HCT116 (cell line): Measurements from ENCODE around the gene MIA3. TPM values are rescaled to one million over a fixed set of nuclear protein-coding genes. Genes with fewer than 3 reads are reported as not detected.

Experiments used
- ATAC-seq: fragments of 200-7000 bp; cut with Tn5 transposase; 2 replicates; pipeline ENCODE4 v1.9.1; 2020; ENCODE audit warnings: mild to moderate bottlenecking, moderate library complexity
- BruUV-seq: library from RNA; stranded (reverse); fragments of 400-500 nt; replicated peaks from 2 replicates; lab custom pipeline; 2021; lab: Mats Ljungman, UMichigan
- CTCF ChIA-PET: fragments of 300-600 bp; sonication (Branson Sonifier 250); formaldehyde crosslinking; loops from one replicate; lab custom pipeline; 2021; ENCODE audit warnings: antibody characterized with exemption; lab: Charles Lee
- POLR2A ChIA-PET: fragments of 300-600, 350-600 bp; sonication (Branson Sonifier 250); formaldehyde crosslinking; loops from one replicate; lab custom pipeline; 2021; ENCODE audit warnings: antibody characterized with exemption; lab: Charles Lee
- RAD21 ChIA-PET, 2 experiments: fragments of 300-600 bp; sonication (Branson Sonifier 250); formaldehyde crosslinking; loops; one replicate each; lab custom pipeline; 2023; ENCODE audit warnings: low total read pairs in 2 of 2; ENCODE audit not compliant: uncharacterized antibody in 2 of 2, unreplicated experiment in 2 of 2, low non-redundant PET in 1 of 2; lab: Charles Lee
- DNase-seq: peaks from one replicate; pipeline ENCODE4 v3.0.0-alpha.2; 2010; ENCODE audit warnings: low read depth, low spot score
- H2AFZ ChIP-seq: fragments of 200-600 bp; shearing (Covaris generic), sonication (generic); 2 replicates; pipeline ENCODE4 v1.6.1; 2017; ENCODE audit warnings: low read depth, mixed run types, mixed read lengths, antibody characterized with exemption, low read length; ENCODE audit not compliant: poor library complexity, severe bottlenecking
- H3K27ac ChIP-seq: 2 replicates; pipeline ENCODE4 v1.5.1; 2012; ENCODE audit warnings: low read depth, low read length
- H3K27me3 ChIP-seq: fragments of 200-600 bp; sonication (generic); 2 replicates; pipeline ENCODE4 v1.6.1; 2016; ENCODE audit warnings: mixed run types, low read length, mixed read lengths; ENCODE audit not compliant: insufficient read depth
- H3K36me3 ChIP-seq, 2 experiments: fragments of 200-500 bp in 1 of 2; fragments of 200-600 bp in 1 of 2; sonication (Bioruptor generic) in 1 of 2; sonication (generic) in 1 of 2; 2 replicates each; pipeline versions ENCODE4 v1.5.1 to v1.6.1; 2014 to 2016; ENCODE audit warnings: low read length in 2 of 2, inconsistent platforms in 1 of 2, mixed read lengths in 1 of 2, mixed run types in 1 of 2; ENCODE audit not compliant: insufficient read depth in 2 of 2, control insufficient read depth in 1 of 2
- H3K4me1 ChIP-seq, 2 experiments: fragments of 200-600 bp in 1 of 2; sonication (generic) in 1 of 2; 2 replicates each; pipeline versions ENCODE4 v1.5.1 to v1.6.1; 2012 to 2017; ENCODE audit warnings: low read length in 2 of 2, inconsistent platforms in 1 of 2, mild to moderate bottlenecking in 1 of 2, mixed read lengths in 1 of 2, mixed run types in 1 of 2, moderate library complexity in 1 of 2; ENCODE audit not compliant: insufficient read depth in 2 of 2, control insufficient read depth in 1 of 2
- H3K4me2 ChIP-seq: fragments of 200-600 bp; sonication (generic); 2 replicates; pipeline ENCODE4 v1.6.1; 2017; ENCODE audit warnings: mixed run types, low read length, mixed read lengths
- H3K4me3 ChIP-seq, 2 experiments: fragments of 200-600 bp in 1 of 2; sonication (generic) in 1 of 2; replicated peaks in 1 of 2; 2 replicates each; pipeline ENCODE4 v1.5.1; 2011 to 2016; ENCODE audit warnings: low read length in 2 of 2, control low read depth in 1 of 2, low read depth in 1 of 2, mild to moderate bottlenecking in 1 of 2, mixed read lengths in 1 of 2, mixed run types in 1 of 2
- H3K79me2 ChIP-seq: fragments of 200-600 bp; sonication (generic); 2 replicates; pipeline ENCODE4 v1.6.1; 2017; ENCODE audit warnings: mild to moderate bottlenecking, mixed run types, low read length, moderate library complexity, mixed read lengths; ENCODE audit not compliant: insufficient read depth
- H3K9ac ChIP-seq: fragments of 200-600 bp; sonication (generic); 2 replicates; pipeline ENCODE4 v1.6.1; 2016; ENCODE audit warnings: low read length, mixed read lengths
- H3K9me2 ChIP-seq: fragments of 200-600 bp; sonication (generic), shearing (Covaris generic); 2 replicates; pipeline ENCODE4 v1.6.1; 2017; ENCODE audit warnings: mixed run types, mild to moderate bottlenecking, moderate library complexity; ENCODE audit not compliant: insufficient read depth
- H3K9me3 ChIP-seq, 2 experiments: fragments of 200-500 bp in 1 of 2; fragments of 200-600 bp in 1 of 2; sonication (Bioruptor generic) in 1 of 2; sonication (generic) in 1 of 2; 2 replicates each; pipeline ENCODE4 v1.6.1; 2014 to 2017; ENCODE audit warnings: low read length in 2 of 2, mixed read lengths in 2 of 2, inconsistent platforms in 1 of 2, low read depth in 1 of 2, mild to moderate bottlenecking in 1 of 2, mixed run types in 1 of 2, moderate library complexity in 1 of 2; ENCODE audit not compliant: control insufficient read depth in 1 of 2, insufficient read depth in 1 of 2
- H4K20me1 ChIP-seq: fragments of 200-600 bp; sonication (generic), shearing (Covaris generic); 2 replicates; pipeline ENCODE4 v1.6.1; 2017; ENCODE audit warnings: mixed run types, mild to moderate bottlenecking, moderate library complexity; ENCODE audit not compliant: insufficient read depth
- ATF3 ChIP-seq: IDR thresholded peaks from 2 replicates; pipeline ENCODE4 v1.6.1; 2012
- CBX3 ChIP-seq: IDR thresholded peaks from 2 replicates; pipeline ENCODE4 v1.6.1; 2012; ENCODE audit warnings: low read depth
- CTCF ChIP-seq, 3 experiments: fragments of 200-600 bp in 1 of 3; sonication (generic) in 1 of 3; IDR thresholded peaks in 2 of 3; conservative IDR thresholded peaks in 1 of 3; 2 replicates each; pipeline ENCODE4 v1.5.1; 2012 to 2017; ENCODE audit warnings: low read depth in 2 of 3, low read length in 2 of 3, antibody characterized with exemption in 1 of 3, borderline replicate concordance in 1 of 3, control low read depth in 1 of 3, mild to moderate bottlenecking in 1 of 3, mixed read lengths in 1 of 3, mixed run types in 1 of 3, moderate library complexity in 1 of 3; ENCODE audit not compliant: insufficient read depth in 1 of 3
- EGR1 ChIP-seq: IDR thresholded peaks from 2 replicates; pipeline ENCODE4 v1.6.1; 2012; ENCODE audit warnings: low read depth
- ELF1 ChIP-seq: IDR thresholded peaks from 2 replicates; pipeline ENCODE4 v1.6.1; 2012; ENCODE audit warnings: low read depth, borderline replicate concordance
- EZH2 ChIP-seq: fragments of 200-600 bp; sonication (generic); IDR thresholded peaks from 2 replicates; pipeline ENCODE4 v1.6.1; 2017; ENCODE audit warnings: antibody characterized with exemption, mixed run types
- EZH2phosphoT487 ChIP-seq: fragments of 200-600 bp; IDR thresholded peaks from 2 replicates; pipeline ENCODE4 v1.6.1; 2018; ENCODE audit warnings: antibody characterized with exemption, borderline replicate concordance
- FOSL1 ChIP-seq: IDR thresholded peaks from 2 replicates; pipeline ENCODE4 v1.6.1; 2012; ENCODE audit warnings: low read depth
- JUND ChIP-seq: IDR thresholded peaks from 2 replicates; pipeline ENCODE4 v1.6.1; 2012
- POLR2AphosphoS5 ChIP-seq: IDR thresholded peaks from 2 replicates; pipeline ENCODE4 v1.6.1; 2011; ENCODE audit warnings: mild to moderate bottlenecking, low read depth, low read length, moderate library complexity
- SIN3A ChIP-seq: IDR thresholded peaks from 2 replicates; pipeline ENCODE4 v1.6.1; 2012; ENCODE audit warnings: low read depth
- SP1 ChIP-seq: IDR thresholded peaks from 2 replicates; pipeline ENCODE4 v1.6.1; 2012; ENCODE audit warnings: low read depth
- SRF ChIP-seq: IDR thresholded peaks from 2 replicates; pipeline ENCODE4 v1.6.1; 2012; ENCODE audit warnings: low read depth
- YY1 ChIP-seq: IDR thresholded peaks from 2 replicates; pipeline ENCODE4 v1.6.1; 2011; ENCODE audit warnings: low read length, low read depth, moderate library complexity, mild to moderate bottlenecking; ENCODE audit not compliant: insufficient replicate concordance; ENCODE audit errors: extremely low read depth
- ZNF274 ChIP-seq: fragments of 200-500 bp; sonication (Bioruptor generic); IDR thresholded peaks from 2 replicates; pipeline ENCODE4 v1.6.1; 2014; ENCODE audit warnings: mild to moderate bottlenecking, low read depth, low read length, inconsistent platforms
- intact Hi-C: fragments of 100-400 bp; cut with micrococcal nuclease; formaldehyde crosslinking; loops from 2 replicates; pipeline ENCODE4 v1.10.0; 2022
- total RNA-seq: library from RNA; stranded (reverse); gene quantifications from one replicate; pipeline ENCODE4 v1.2.1, GENCODE V29; 2021; ENCODE audit not compliant: unreplicated experiment
- TF ChIP-seq, protein P1 (sequence below): IDR thresholded peaks from 2 replicates; pipeline ENCODE4 v1.6.1; 2012
- TF ChIP-seq, protein P2 (sequence below): IDR thresholded peaks from 2 replicates; pipeline ENCODE4 v1.6.1; 2011; ENCODE audit warnings: mild to moderate bottlenecking, low read length, moderate library complexity; ENCODE audit not compliant: insufficient replicate concordance; ENCODE audit errors: extremely low read depth

Gene MIA3
- total RNA-seq, 1 experiment from 2014 or later, result 62.7 TPM

DNA sequence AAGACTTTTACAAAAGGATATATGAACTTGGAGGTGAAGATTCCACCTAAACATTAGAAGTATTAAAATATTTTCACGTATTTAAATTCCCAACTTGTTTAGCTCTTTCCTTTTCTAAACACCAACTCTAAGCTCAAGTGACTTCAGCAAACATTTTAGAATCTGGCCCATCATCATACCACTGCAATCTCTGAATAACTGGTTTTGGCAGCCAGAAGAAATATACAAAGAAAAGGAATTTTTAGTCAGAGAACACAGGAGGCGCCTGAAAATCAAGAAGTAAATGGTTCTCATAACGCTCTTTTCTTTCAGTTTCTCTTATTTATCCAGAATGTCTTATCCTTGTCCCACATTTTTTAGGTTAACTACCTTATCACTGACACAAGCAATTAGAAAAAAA, 38.6 kb upstream of the MIA3 start:
- Histone ChIP-seq H3K4me3 (no peak overlapping the region), H2AFZ (no peak overlapping the region), H3K9ac (no peak overlapping the region), H3K36me3 (peaks cover 5 to 32% of the 10 kb centered on the region in 2 experiments; a peak in 2 of 4 replicates), H3K79me2 (peaks cover 62% of the 10 kb centered on the region), H3K9me3 (no peaks in the 10 kb centered on the region), H3K27me3 (no peaks in the 10 kb centered on the region), H4K20me1 (no peaks in the 10 kb centered on the region), H3K27ac (no peak overlapping the region), H3K4me2 (no peak overlapping the region), H3K9me2 (no peaks in the 10 kb centered on the region), H3K4me1 (peaks cover 7 to 19% of the 10 kb centered on the region in 2 experiments)
- intact Hi-C loops, result no loop called here
- ChIA-PET CTCF (no interaction called here), RAD21 (no interaction called here), POLR2A (no interaction called here)
- no TSS peak for BruUV-seq
- DNase-seq (no peak), ATAC-seq (no peak)
- TF ChIP-seq FOSL1 (no peak), SIN3A (no peak), YY1 (no peak), ATF3 (no peak), POLR2AphosphoS5 (no peak), SRF (no peak), CTCF (IDR thresholded peaks at IDR 0.05 in 2 of 3, conservative IDR thresholded peaks at IDR 0.05 in 1 of 3; ENCODE audit: borderline replicate concordance in 1 of 3, insufficient read depth in 1 of 3, low read depth in 2 of 3, low read length in 2 of 3) (no peak), JUND (no peak), ZNF274 (no peak), CBX3 (no peak), EZH2 (no peak), ELF1 (no peak), EZH2phosphoT487 (no peak), SP1 (no peak), EGR1 (no peak)
- TF ChIP-seq, protein P1, sequence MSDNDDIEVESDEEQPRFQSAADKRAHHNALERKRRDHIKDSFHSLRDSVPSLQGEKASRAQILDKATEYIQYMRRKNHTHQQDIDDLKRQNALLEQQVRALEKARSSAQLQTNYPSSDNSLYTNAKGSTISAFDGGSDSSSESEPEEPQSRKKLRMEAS, result no peak
- TF ChIP-seq, protein P2, sequence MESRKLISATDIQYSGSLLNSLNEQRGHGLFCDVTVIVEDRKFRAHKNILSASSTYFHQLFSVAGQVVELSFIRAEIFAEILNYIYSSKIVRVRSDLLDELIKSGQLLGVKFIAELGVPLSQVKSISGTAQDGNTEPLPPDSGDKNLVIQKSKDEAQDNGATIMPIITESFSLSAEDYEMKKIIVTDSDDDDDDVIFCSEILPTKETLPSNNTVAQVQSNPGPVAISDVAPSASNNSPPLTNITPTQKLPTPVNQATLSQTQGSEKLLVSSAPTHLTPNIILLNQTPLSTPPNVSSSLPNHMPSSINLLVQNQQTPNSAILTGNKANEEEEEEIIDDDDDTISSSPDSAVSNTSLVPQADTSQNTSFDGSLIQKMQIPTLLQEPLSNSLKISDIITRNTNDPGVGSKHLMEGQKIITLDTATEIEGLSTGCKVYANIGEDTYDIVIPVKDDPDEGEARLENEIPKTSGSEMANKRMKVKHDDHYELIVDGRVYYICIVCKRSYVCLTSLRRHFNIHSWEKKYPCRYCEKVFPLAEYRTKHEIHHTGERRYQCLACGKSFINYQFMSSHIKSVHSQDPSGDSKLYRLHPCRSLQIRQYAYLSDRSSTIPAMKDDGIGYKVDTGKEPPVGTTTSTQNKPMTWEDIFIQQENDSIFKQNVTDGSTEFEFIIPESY, result no peak
